H9 (cell line): ENCODE results near the gene FCRL6. TPM values are rescaled to one million over a fixed set of nuclear protein-coding genes. Genes with fewer than 3 reads are reported as not detected.

Source experiments
- DNase-seq: peaks from one replicate; pipeline ENCODE4 v3.0.0-alpha.2; 2017
- H2AFZ ChIP-seq: one replicate; pipeline ENCODE4 v1.6.1; 2013; ENCODE audit warnings: mild to moderate bottlenecking, low read length, control low read depth, moderate library complexity
- H2AK5ac ChIP-seq: 2 replicates; pipeline ENCODE4 v1.6.1; 2013; ENCODE audit warnings: low read length, control low read depth, mixed read lengths; ENCODE audit not compliant: insufficient read length
- H2BK120ac ChIP-seq: one replicate; pipeline ENCODE4 v1.6.1; 2013; ENCODE audit warnings: low read depth, mild to moderate bottlenecking, low read length, control low read depth, inconsistent platforms; ENCODE audit not compliant: poor library complexity, severe bottlenecking
- H2BK12ac ChIP-seq: 2 replicates; pipeline ENCODE4 v1.6.1; 2013; ENCODE audit warnings: low read length, control low read depth, mixed read lengths, low read depth; ENCODE audit not compliant: insufficient read length
- H2BK15ac ChIP-seq: 2 replicates; pipeline ENCODE4 v1.6.1; 2013; ENCODE audit warnings: low read depth, low read length, control low read depth
- H2BK20ac ChIP-seq: one replicate; pipeline ENCODE4 v1.6.1; 2013; ENCODE audit warnings: low read depth, mild to moderate bottlenecking, low read length, control low read depth, inconsistent platforms; ENCODE audit not compliant: poor library complexity, severe bottlenecking
- H2BK5ac ChIP-seq: 2 replicates; pipeline ENCODE4 v1.6.1; 2013; ENCODE audit warnings: low read length, control low read depth, mixed read lengths; ENCODE audit not compliant: insufficient read length
- H3K14ac ChIP-seq: 2 replicates; pipeline ENCODE4 v1.6.1; 2013; ENCODE audit warnings: low read length, control low read depth; ENCODE audit not compliant: insufficient read depth
- H3K18ac ChIP-seq: 2 replicates; pipeline ENCODE4 v1.6.1; 2013; ENCODE audit warnings: low read depth, mild to moderate bottlenecking, mixed read lengths, low read length, control low read depth; ENCODE audit not compliant: insufficient read length
- H3K23ac ChIP-seq: 2 replicates; pipeline ENCODE4 v1.6.1; 2013; ENCODE audit warnings: low read length, control low read depth, mixed read lengths, low read depth; ENCODE audit not compliant: insufficient read length
- H3K23me2 ChIP-seq: 2 replicates; pipeline ENCODE4 v1.6.1; 2013; ENCODE audit warnings: low read depth, mild to moderate bottlenecking, mixed read lengths, low read length, control low read depth; ENCODE audit not compliant: insufficient read length, poor library complexity, severe bottlenecking
- H3K27ac ChIP-seq: 2 replicates; pipeline ENCODE4 v1.5.1; 2013; ENCODE audit warnings: low read length, control low read depth, mixed read lengths, low read depth; ENCODE audit not compliant: insufficient read length
- H3K27me3 ChIP-seq: 2 replicates; pipeline ENCODE4 v1.6.1; 2013; ENCODE audit warnings: low read length, control low read depth, inconsistent platforms; ENCODE audit not compliant: insufficient read depth
- H3K4ac ChIP-seq: 2 replicates; pipeline ENCODE4 v1.6.1; 2013; ENCODE audit warnings: low read depth, mild to moderate bottlenecking, control low read depth, inconsistent platforms, low read length, moderate library complexity
- H3K4me1 ChIP-seq: 2 replicates; pipeline ENCODE4 v1.6.1; 2013; ENCODE audit warnings: low read length, control low read depth, inconsistent platforms; ENCODE audit not compliant: insufficient read depth
- H3K4me2 ChIP-seq: 2 replicates; pipeline ENCODE4 v1.6.1; 2013; ENCODE audit warnings: low read length, control low read depth, mixed read lengths; ENCODE audit not compliant: insufficient read length, insufficient read depth
- H3K56ac ChIP-seq: 2 replicates; pipeline ENCODE4 v1.6.1; 2013; ENCODE audit warnings: low read depth, mild to moderate bottlenecking, mixed read lengths, low read length, control low read depth; ENCODE audit not compliant: insufficient read length
- H3K79me1 ChIP-seq: 2 replicates; pipeline ENCODE4 v1.6.1; 2013; ENCODE audit warnings: low read depth, mild to moderate bottlenecking, moderate library complexity, low read length, control low read depth, inconsistent platforms; ENCODE audit not compliant: insufficient read depth, poor library complexity, severe bottlenecking
- H3K79me2 ChIP-seq: 2 replicates; pipeline ENCODE4 v1.6.1; 2013; ENCODE audit warnings: low read length, control low read depth, inconsistent platforms; ENCODE audit not compliant: insufficient read depth
- H3K9ac ChIP-seq: 2 replicates; pipeline ENCODE4 v1.6.1; 2013; ENCODE audit warnings: low read length, control low read depth, mixed read lengths; ENCODE audit not compliant: insufficient read length; ENCODE audit errors: extremely low read depth
- H3K9me3 ChIP-seq: one replicate; pipeline ENCODE4 v1.6.1; 2013; ENCODE audit warnings: low read depth, low read length, inconsistent platforms; ENCODE audit not compliant: control insufficient read depth
- H3T11ph ChIP-seq: one replicate; pipeline ENCODE4 v1.6.1; 2013; ENCODE audit warnings: mild to moderate bottlenecking, low read length, control low read depth, inconsistent platforms
- H4K20me1 ChIP-seq: one replicate; pipeline ENCODE4 v1.6.1; 2013; ENCODE audit not compliant: control insufficient read depth, insufficient read length, insufficient read depth
- H4K5ac ChIP-seq: 2 replicates; pipeline ENCODE4 v1.6.1; 2013; ENCODE audit warnings: low read depth, mild to moderate bottlenecking, mixed read lengths, low read length, control low read depth; ENCODE audit not compliant: insufficient read length
- H4K8ac ChIP-seq: replicated peaks from 2 replicates; pipeline ENCODE4 v1.6.1; 2013; ENCODE audit warnings: low read length, control low read depth, mixed read lengths, low read depth; ENCODE audit not compliant: insufficient read length
- H4K91ac ChIP-seq: 2 replicates; pipeline ENCODE4 v1.6.1; 2013; ENCODE audit warnings: low read depth, mild to moderate bottlenecking, moderate library complexity, mixed read lengths, low read length, control low read depth; ENCODE audit not compliant: insufficient read length
- H3K27ac Mint-ChIP-seq, 3 experiments: 2 replicates in 2 of 3; 3 replicates in 1 of 3; pipeline ENCODE4 v1.8.0; 2020 to 2021; ENCODE audit warnings: mixed read lengths in 3 of 3, mild to moderate bottlenecking in 1 of 3, moderate library complexity in 1 of 3
- H3K27me3 Mint-ChIP-seq: 2 replicates; pipeline ENCODE4 v1.8.0; 2021; ENCODE audit warnings: low read depth, mild to moderate bottlenecking, moderate library complexity, mixed read lengths
- H3K36me3 Mint-ChIP-seq, 3 experiments: 2 replicates in 2 of 3; 3 replicates in 1 of 3; pipeline ENCODE4 v1.8.0; 2020 to 2021; ENCODE audit warnings: low read depth in 3 of 3, mixed read lengths in 3 of 3; ENCODE audit not compliant: insufficient read depth in 1 of 3
- H3K4me1 Mint-ChIP-seq, 2 experiments: 2 replicates each; pipeline ENCODE4 v1.8.0; 2020; ENCODE audit warnings: mixed read lengths in 2 of 2
- H3K4me3 Mint-ChIP-seq, 2 experiments: 2 replicates in 1 of 2; 3 replicates in 1 of 2; pipeline ENCODE4 v1.8.0; 2020 to 2021; ENCODE audit warnings: mild to moderate bottlenecking in 2 of 2, mixed read lengths in 2 of 2, moderate library complexity in 1 of 2
- H3K9me3 Mint-ChIP-seq, 2 experiments: 2 replicates in 1 of 2; 3 replicates in 1 of 2; pipeline ENCODE4 v1.8.0; 2020; ENCODE audit warnings: mild to moderate bottlenecking in 2 of 2, mixed read lengths in 2 of 2, moderate library complexity in 1 of 2
- WGBS: extraction: QIAGEN DNeasy Blood & Tissue Kit; methylation state at CpG from one replicate; pipeline ENCODE4 v1.1.7; 2013; ENCODE audit warnings: missing lambda C conversion rate, low lambda C conversion rate, mixed read lengths; ENCODE audit not compliant: insufficient read length; ENCODE audit errors: extremely low coverage; 5-methylcytosine and 5-hydroxymethylcytosine counted together
- total RNA-seq: library from RNA; stranded (reverse); gene quantifications from 2 replicates; pipeline ENCODE4 v1.2.1, GENCODE V29; 2021
- TF ChIP-seq, protein P1 (sequence below): fragments of 200-600 bp; sonication (generic); conservative IDR thresholded peaks from 3 replicates; pipeline ENCODE4 v1.8.0; 2021; ENCODE audit warnings: antibody characterized with exemption, mild to moderate bottlenecking

Gene FCRL6
- total RNA-seq, 1 experiment from 2014 or later, result not detected

GRCh38 chr1:159795534-159795933, 6.6 kb upstream of the FCRL6 start:
- H3K14ac ChIP-seq, result no peak overlapping the region
- no peak overlapping the region for H3K23ac ChIP-seq
- H3K79me2 ChIP-seq, result no peaks in the 10 kb centered on the region
- peaks cover 4% of the 10 kb centered on the region for H3K27me3 Mint-ChIP-seq
- H2BK20ac ChIP-seq, result no peak overlapping the region
- no peak overlapping the region for H2BK12ac ChIP-seq
- H3K9ac ChIP-seq, result no peak overlapping the region
- WGBS, result no CpG with 5 or more reads among the region's 5 CpGs
- no peaks in the 10 kb centered on the region for H3K79me1 ChIP-seq
- no peaks in the 10 kb centered on the region for H3K23me2 ChIP-seq
- H3K9me3 ChIP-seq, result no peaks in the 10 kb centered on the region
- TF ChIP-seq, protein P1, sequence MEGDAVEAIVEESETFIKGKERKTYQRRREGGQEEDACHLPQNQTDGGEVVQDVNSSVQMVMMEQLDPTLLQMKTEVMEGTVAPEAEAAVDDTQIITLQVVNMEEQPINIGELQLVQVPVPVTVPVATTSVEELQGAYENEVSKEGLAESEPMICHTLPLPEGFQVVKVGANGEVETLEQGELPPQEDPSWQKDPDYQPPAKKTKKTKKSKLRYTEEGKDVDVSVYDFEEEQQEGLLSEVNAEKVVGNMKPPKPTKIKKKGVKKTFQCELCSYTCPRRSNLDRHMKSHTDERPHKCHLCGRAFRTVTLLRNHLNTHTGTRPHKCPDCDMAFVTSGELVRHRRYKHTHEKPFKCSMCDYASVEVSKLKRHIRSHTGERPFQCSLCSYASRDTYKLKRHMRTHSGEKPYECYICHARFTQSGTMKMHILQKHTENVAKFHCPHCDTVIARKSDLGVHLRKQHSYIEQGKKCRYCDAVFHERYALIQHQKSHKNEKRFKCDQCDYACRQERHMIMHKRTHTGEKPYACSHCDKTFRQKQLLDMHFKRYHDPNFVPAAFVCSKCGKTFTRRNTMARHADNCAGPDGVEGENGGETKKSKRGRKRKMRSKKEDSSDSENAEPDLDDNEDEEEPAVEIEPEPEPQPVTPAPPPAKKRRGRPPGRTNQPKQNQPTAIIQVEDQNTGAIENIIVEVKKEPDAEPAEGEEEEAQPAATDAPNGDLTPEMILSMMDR, result no peak
- DNase-seq, result no peak
- H3K27ac Mint-ChIP-seq, result no peak overlapping the region
- H3K56ac ChIP-seq, result no peak overlapping the region
- no peaks in the 10 kb centered on the region for H4K20me1 ChIP-seq
- no peak overlapping the region for H3K27ac ChIP-seq
- H3K18ac ChIP-seq, result no peak overlapping the region
- peaks cover 0 to 2% of the 10 kb centered on the region in 2 experiments; a peak in 1 of 4 replicates for H3K4me1 Mint-ChIP-seq
- no peaks in the 10 kb centered on the region for H3K36me3 Mint-ChIP-seq
- no peaks in the 10 kb centered on the region for H3K9me3 Mint-ChIP-seq
- no peak overlapping the region for H2AK5ac ChIP-seq
- H2AFZ ChIP-seq, result no peak overlapping the region
- no peaks in the 10 kb centered on the region for H3K4me1 ChIP-seq
- no peak overlapping the region for H2BK5ac ChIP-seq
- H3T11ph ChIP-seq, result no peak overlapping the region
- H4K91ac ChIP-seq, result no peak overlapping the region
- no peaks in the 10 kb centered on the region for H3K27me3 ChIP-seq
- H3K4me2 ChIP-seq, result no peak overlapping the region
- no peak overlapping the region for H4K8ac ChIP-seq
- H4K5ac ChIP-seq, result no peak overlapping the region
- no peak overlapping the region for H2BK120ac ChIP-seq
- no peak overlapping the region for H3K4ac ChIP-seq
- H2BK15ac ChIP-seq, result no peak overlapping the region
- H3K4me3 Mint-ChIP-seq, result no peak overlapping the region
